HFFc6 (cell line): Measurements from ENCODE around the gene IL6. TPM values are rescaled to one million over a fixed set of nuclear protein-coding genes. Genes with fewer than 3 reads are reported as not detected.
"Not testable (repeated sequence)": the region's sequence is repeated elsewhere in the genome, so short reads cannot be mapped to it uniquely, and the experiment has no call there.

ENCODE experiments used
- DNase-seq: peaks from one replicate; pipeline ENCODE4 v3.0.0-alpha.2; 2018
- H3K27ac Mint-ChIP-seq: 2 replicates; pipeline ENCODE4 v1.8.0; 2020; ENCODE audit warnings: mild to moderate bottlenecking, mixed read lengths
- H3K27me3 Mint-ChIP-seq: 2 replicates; pipeline ENCODE4 v1.8.0; 2021; ENCODE audit warnings: mild to moderate bottlenecking, moderate library complexity, mixed read lengths; ENCODE audit not compliant: insufficient read depth
- H3K36me3 Mint-ChIP-seq: 2 replicates; pipeline ENCODE4 v1.8.0; 2021; ENCODE audit warnings: low read depth, mixed read lengths
- H3K4me1 Mint-ChIP-seq: 2 replicates; pipeline ENCODE4 v1.8.0; 2020; ENCODE audit warnings: low read depth, mixed read lengths
- H3K4me3 Mint-ChIP-seq: 2 replicates; pipeline ENCODE4 v1.8.0; 2020; ENCODE audit warnings: mild to moderate bottlenecking, moderate library complexity, mixed read lengths
- H3K9me3 Mint-ChIP-seq: 2 replicates; pipeline ENCODE4 v1.8.0; 2020; ENCODE audit warnings: mild to moderate bottlenecking, mixed read lengths
- CTCF ChIP-seq: fragments of 200-600 bp; sonication (generic); IDR thresholded peaks from 2 replicates; pipeline ENCODE4 v1.5.0; 2021; ENCODE audit warnings: antibody characterized with exemption, mild to moderate bottlenecking
- total RNA-seq, 6 experiments: library from RNA; stranded (reverse); fragmentation: NEBNext Ultra II Directional; extraction: Animal tissue kit (Norgen Biotek cat#: 25700); gene quantifications; 2 replicates in 1 of 6; 3 replicates in 5 of 6; pipeline ENCODE4 v1.2.3, GENCODE V29; 2021

IL6 gene
- total RNA-seq, 6 experiments from 2014 or later: 21.3 to 55.1 (median 50.0) TPM

- no peak overlapping the region for H3K27ac Mint-ChIP-seq
- 0 out of 2 replicates have a peak, but pooled peaks cover 5% of the 10 kb centered on the region for H3K36me3 Mint-ChIP-seq
- no peaks in the 10 kb centered on the region for H3K9me3 Mint-ChIP-seq
- no peaks in the 10 kb centered on the region; the same call in 1 of the 2 replicates for H3K27me3 Mint-ChIP-seq
- peaks cover 22% of the 10 kb centered on the region for H3K4me1 Mint-ChIP-seq
- TF ChIP-seq CTCF: no peak
- no peak for DNase-seq
- no peak overlapping the region for H3K4me3 Mint-ChIP-seq
Measured at GRCh38 chr7:22772885-22773284, 45.9 kb downstream of the IL6 start.

- H3K27me3 Mint-ChIP-seq: no peaks in the 10 kb centered on the region; the same call in 1 of the 2 replicates
- no peaks in the 10 kb centered on the region for H3K9me3 Mint-ChIP-seq
- no peak for TF ChIP-seq CTCF
- H3K27ac Mint-ChIP-seq: no peak overlapping the region
- peaks cover 51% of the 10 kb centered on the region for H3K4me1 Mint-ChIP-seq
- H3K36me3 Mint-ChIP-seq: no peaks in the 10 kb centered on the region
- no peak for DNase-seq
- no peak overlapping the region for H3K4me3 Mint-ChIP-seq
Measured at GRCh38 chr7:22776964-22777363, 50.0 kb downstream of the IL6 start.

GRCh38 chr7:22779730-22780323 lies 52.8 kb downstream of the IL6 start:
- peak overlapping the region; percentile 66 for H3K4me3 Mint-ChIP-seq
- peaks cover 76% of the 10 kb centered on the region for H3K4me1 Mint-ChIP-seq
- peak overlapping the region; percentile 55; the same call in 1 of the 2 replicates for H3K27ac Mint-ChIP-seq
- H3K27me3 Mint-ChIP-seq, H3K9me3 Mint-ChIP-seq, H3K36me3 Mint-ChIP-seq, DNase-seq: not testable (repeated sequence)

- TF ChIP-seq CTCF: no peak
- H3K9me3 Mint-ChIP-seq: no peaks in the 10 kb centered on the region
- peak; percentile 70 for DNase-seq
- peak overlapping the region; percentile 74 for H3K4me3 Mint-ChIP-seq
- H3K36me3 Mint-ChIP-seq: no peaks in the 10 kb centered on the region
- H3K4me1 Mint-ChIP-seq: peaks cover 76% of the 10 kb centered on the region
- peak overlapping the region; percentile 90 for H3K27ac Mint-ChIP-seq
- H3K27me3 Mint-ChIP-seq: no peaks in the 10 kb centered on the region; the same call in 1 of the 2 replicates
Measured at GRCh38 chr7:22781230-22781711, 54.3 kb downstream of the IL6 start.

Other genes with a start within 250 kb of the IL6 start
- 100 to 1,000 TPM in 1 of 6 experiments, 10 to 100 TPM in 5; 36.6 to 101 (median 92.6) TPM for gene STEAP1B, start 227.0 kb upstream of the IL6 start, total RNA-seq
- gene TOMM7, start 95.6 kb downstream of the IL6 start, total RNA-seq: 100 to 1,000 TPM; 234 to 372 (median 324) TPM